Esophagus squamous epithelium (tissue), 4 donors: ENCODE results near the gene KAT5.

Experiments
- POLR2A ChIP-seq, 4 donors: fragments of 450-650 bp; IDR thresholded peaks; one replicate each; pipeline ENCODE4 v1.6.1; 2017; ENCODE audit warnings: antibody characterized with exemption in 4 of 4, mild to moderate bottlenecking in 4 of 4, moderate library complexity in 3 of 4
- TF ChIP-seq, protein P1 (sequence below), 6 experiments: fragments of 450-650 bp in 4 of 6; fragments of 200-600 bp in 2 of 6; sonication (generic) in 2 of 6; IDR thresholded peaks; one replicate each; pipeline ENCODE4 v1.5.1; 2016 to 2019; ENCODE audit warnings: antibody characterized with exemption in 6 of 6, mild to moderate bottlenecking in 4 of 6, moderate library complexity in 4 of 6

DNA sequence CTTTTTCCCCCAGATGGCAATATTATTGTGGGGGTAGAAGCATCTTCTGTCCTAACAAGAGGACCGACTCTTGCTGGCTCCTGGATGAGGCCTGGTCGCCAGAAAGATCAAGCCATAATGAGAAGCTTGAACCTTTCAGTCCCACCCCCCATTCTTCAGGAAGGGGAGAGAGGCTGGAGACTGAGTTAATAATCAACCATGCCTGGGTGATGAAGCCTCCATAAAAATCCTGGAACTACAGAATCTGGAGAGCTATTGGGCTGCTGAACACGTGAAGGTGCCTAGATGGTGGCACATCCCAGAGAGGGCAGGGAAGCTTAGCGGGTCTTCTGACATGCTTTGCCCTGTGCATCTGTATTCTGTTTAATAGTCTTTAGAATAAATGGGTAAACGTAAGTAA is 52.4 kb downstream of the KAT5 start:
- TF ChIP-seq, protein P1, sequence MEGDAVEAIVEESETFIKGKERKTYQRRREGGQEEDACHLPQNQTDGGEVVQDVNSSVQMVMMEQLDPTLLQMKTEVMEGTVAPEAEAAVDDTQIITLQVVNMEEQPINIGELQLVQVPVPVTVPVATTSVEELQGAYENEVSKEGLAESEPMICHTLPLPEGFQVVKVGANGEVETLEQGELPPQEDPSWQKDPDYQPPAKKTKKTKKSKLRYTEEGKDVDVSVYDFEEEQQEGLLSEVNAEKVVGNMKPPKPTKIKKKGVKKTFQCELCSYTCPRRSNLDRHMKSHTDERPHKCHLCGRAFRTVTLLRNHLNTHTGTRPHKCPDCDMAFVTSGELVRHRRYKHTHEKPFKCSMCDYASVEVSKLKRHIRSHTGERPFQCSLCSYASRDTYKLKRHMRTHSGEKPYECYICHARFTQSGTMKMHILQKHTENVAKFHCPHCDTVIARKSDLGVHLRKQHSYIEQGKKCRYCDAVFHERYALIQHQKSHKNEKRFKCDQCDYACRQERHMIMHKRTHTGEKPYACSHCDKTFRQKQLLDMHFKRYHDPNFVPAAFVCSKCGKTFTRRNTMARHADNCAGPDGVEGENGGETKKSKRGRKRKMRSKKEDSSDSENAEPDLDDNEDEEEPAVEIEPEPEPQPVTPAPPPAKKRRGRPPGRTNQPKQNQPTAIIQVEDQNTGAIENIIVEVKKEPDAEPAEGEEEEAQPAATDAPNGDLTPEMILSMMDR (IDR thresholded peaks at IDR 0.05) = no peak
- no peak for TF ChIP-seq POLR2A (IDR thresholded peaks at IDR 0.05)
